22Rv1 (cell line): ENCODE measurements around the gene CUL7.
A peak's percentile ranks its signal among the peaks of the same experiment; 100 is the strongest.

ENCODE experiments used
- CTCF ChIP-seq: fragments of 450-650 bp; IDR thresholded peaks from 2 replicates; pipeline ENCODE4 v1.5.1; 2017; ENCODE audit warnings: mild to moderate bottlenecking
- ZFX ChIP-seq: fragments of 450-650 bp; IDR thresholded peaks from 2 replicates; pipeline ENCODE4 v1.6.1; 2017; ENCODE audit warnings: antibody characterized with exemption, borderline replicate concordance

DNA sequence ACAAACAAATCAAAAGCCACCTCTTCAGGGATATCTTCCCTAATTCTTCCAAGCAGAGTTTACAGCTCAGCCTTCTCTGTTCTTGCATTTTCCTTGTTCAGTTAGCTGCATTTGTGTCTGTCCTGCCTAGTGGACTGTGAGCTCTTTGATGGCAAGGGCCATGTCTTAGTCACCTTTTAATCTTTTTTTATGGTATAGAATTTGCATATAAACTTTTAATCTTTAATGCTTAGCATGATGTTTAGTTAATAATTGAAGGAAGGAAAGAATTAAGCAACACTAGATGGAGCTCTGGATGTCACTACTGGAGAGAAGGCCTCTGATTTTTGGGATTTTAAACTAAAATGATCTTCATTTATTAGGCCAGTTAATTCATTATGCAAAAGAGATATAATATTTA lies 57.1 kb downstream of the CUL7 start:
- TF ChIP-seq CTCF, result peak; percentile 35
- no peak for TF ChIP-seq ZFX
